Measurements from ENCODE around the gene TMEM30B.

DNA sequence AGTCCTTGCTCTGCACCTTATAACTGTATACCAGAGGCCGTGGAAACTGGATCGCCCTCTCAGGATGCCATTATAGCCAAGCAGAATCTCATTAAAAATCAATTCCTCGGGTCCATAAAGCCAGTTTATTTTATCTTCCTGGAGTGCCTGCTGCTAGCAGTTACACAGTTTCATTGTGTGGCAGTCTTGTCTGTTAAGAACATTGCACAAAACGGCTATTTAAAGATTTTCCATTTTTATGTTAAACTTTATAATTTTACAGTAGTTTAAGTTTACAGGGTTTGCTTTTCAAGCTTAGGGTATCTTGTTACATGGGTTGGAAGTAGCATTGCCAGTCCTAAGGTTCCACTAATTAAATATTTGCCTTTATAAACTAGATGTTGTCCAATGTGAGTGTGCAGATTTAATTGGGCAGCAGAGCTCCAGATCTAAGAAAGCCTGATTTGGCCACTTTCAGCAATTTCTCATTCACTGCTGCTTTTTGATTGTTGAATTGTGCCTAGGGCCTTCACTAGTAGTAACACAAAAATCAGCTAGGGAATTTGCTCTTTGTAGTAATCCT is 17.0 kb downstream of the TMEM30B start:
- TF ChIP-seq YY1 (IDR thresholded peaks at IDR 0.05; ENCODE audit: insufficient read depth, insufficient read length) (no peak), ZNF274 (IDR thresholded peaks at IDR 0.05; ENCODE audit: low read depth, low read length) (no peak), SUZ12 (IDR thresholded peaks at IDR 0.05; ENCODE audit: extremely low read depth, insufficient read depth, insufficient read length) (no peak)

All from NT2/D1 (cell line).